GM18907 (cell line): Measurements from ENCODE around the gene CHCHD10.

Experiments
- ATAC-seq: cut with Tn5 transposase; IDR thresholded peaks from one replicate; pipeline ENCODE4 v1.9.1; 2021; ENCODE audit warnings: mild to moderate bottlenecking, moderate library complexity; ENCODE audit not compliant: unreplicated experiment

CHCHD10 gene

GRCh38 chr22:23767673-23768548 is at the start of gene CHCHD10:
Gene CHCHD10, minus strand, starts transcription at chr22:23767972. Its CDS starts 98 bp downstream, at chr22:23767874.
- peak; percentile 45 for ATAC-seq

- ATAC-seq: no peak
Measured at GRCh38 chr22:23817146-23817545, 49.4 kb upstream of the CHCHD10 start.

- no peak for ATAC-seq
Measured at GRCh38 chr22:23816156-23816976, 48.6 kb upstream of the CHCHD10 start.

- no peak for ATAC-seq
Measured at GRCh38 chr22:23815541-23816155, 47.9 kb upstream of the CHCHD10 start.

GRCh38 chr22:23812378-23812777 is 44.6 kb upstream of the CHCHD10 start:
- no peak for ATAC-seq

- ATAC-seq: no peak
Measured at GRCh38 chr22:23806837-23807236, 39.1 kb upstream of the CHCHD10 start.

GRCh38 chr22:23804781-23805291 is 37.1 kb upstream of the CHCHD10 start:
- no peak for ATAC-seq

GRCh38 chr22:23803001-23803819 is 35.4 kb upstream of the CHCHD10 start:
- ATAC-seq: no peak

- ATAC-seq: no peak
Measured at GRCh38 chr22:23801886-23802377, 34.2 kb upstream of the CHCHD10 start.

GRCh38 chr22:23801238-23801821 is 33.6 kb upstream of the CHCHD10 start:
- ATAC-seq: no peak

GRCh38 chr22:23800297-23801237 is 32.8 kb upstream of the CHCHD10 start:
- peak; percentile 69 for ATAC-seq

- no peak for ATAC-seq
Measured at GRCh38 chr22:23796461-23796860, 28.7 kb upstream of the CHCHD10 start.

GRCh38 chr22:23793326-23793725 is 25.6 kb upstream of the CHCHD10 start:
- ATAC-seq: no peak

- no peak for ATAC-seq
Measured at GRCh38 chr22:23791738-23792645, 24.2 kb upstream of the CHCHD10 start.

GRCh38 chr22:23790819-23791737 is 23.3 kb upstream of the CHCHD10 start:
- ATAC-seq: no peak

GRCh38 chr22:23789638-23790037 is 21.9 kb upstream of the CHCHD10 start:
- ATAC-seq: no peak

GRCh38 chr22:23789121-23789520 is 21.3 kb upstream of the CHCHD10 start:
- ATAC-seq: no peak
